ENCODE results near the gene UBE2QL1.

UBE2QL1 gene

DNA sequence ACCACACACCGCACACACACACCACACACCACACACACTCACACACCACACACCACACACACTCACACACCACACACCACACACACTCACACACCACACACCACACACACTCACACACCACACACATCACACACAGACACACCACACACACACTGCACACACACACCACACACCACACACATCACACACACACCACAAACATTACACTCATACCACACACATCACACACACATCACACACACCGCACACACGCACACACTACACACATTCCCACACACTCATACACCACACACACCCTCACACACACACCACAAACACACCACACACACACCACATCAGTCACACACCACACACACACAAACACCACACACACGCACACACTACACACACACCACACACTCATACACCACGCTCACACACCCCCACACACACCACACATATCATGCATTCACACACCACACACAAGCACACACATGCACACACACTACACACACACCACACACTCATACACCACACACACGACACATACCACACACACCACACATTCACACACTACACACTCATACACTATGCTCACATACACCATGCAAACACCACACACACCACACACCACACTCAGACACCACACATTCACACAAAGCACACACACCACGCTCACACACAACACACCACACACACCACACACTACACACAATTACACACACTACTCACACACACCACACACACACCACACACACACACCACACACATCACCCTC, 1.1 kb upstream of the UBE2QL1 start:
- no peaks in the 10 kb centered on the region for H3K36me3 ChIP-seq (ENCODE audit: control insufficient read depth, insufficient read depth, low read length, severe bottlenecking)
- H3K4me1 ChIP-seq (ENCODE audit: control insufficient read depth, insufficient read depth, low read length), result no peaks in the 10 kb centered on the region
- no peak for DNase-seq (ENCODE audit: low read depth)
- no peak overlapping the region for H3K9ac ChIP-seq (ENCODE audit: low read length)
- no peak overlapping the region for H3K4me3 ChIP-seq (ENCODE audit: low read length)
- H3K9me3 ChIP-seq (ENCODE audit: control insufficient read depth, low read length), result peaks cover 12% of the 10 kb centered on the region
- H3K27me3 ChIP-seq (replicated peaks; ENCODE audit: control insufficient read depth, insufficient read depth, low read length), result peaks cover 32% of the 10 kb centered on the region

DNA sequence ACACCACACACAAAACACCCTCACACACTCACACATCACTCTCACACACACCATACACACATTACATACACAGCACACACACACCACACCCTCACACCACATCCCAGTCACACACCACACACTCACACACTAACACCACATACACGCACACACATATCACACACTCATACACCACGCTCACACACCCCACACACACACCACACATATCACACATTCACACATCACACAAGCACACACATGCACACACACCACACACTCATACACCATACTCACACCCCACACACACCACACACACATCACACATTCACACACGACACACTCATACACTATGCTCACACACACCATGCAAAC, 543 bp upstream of the UBE2QL1 start:
- no peak overlapping the region for H3K4me3 ChIP-seq (ENCODE audit: low read length)
- no peaks in the 10 kb centered on the region for H3K36me3 ChIP-seq (ENCODE audit: control insufficient read depth, insufficient read depth, low read length, severe bottlenecking)
- peaks cover 37% of the 10 kb centered on the region for H3K27me3 ChIP-seq (replicated peaks; ENCODE audit: control insufficient read depth, insufficient read depth, low read length)

DNA sequence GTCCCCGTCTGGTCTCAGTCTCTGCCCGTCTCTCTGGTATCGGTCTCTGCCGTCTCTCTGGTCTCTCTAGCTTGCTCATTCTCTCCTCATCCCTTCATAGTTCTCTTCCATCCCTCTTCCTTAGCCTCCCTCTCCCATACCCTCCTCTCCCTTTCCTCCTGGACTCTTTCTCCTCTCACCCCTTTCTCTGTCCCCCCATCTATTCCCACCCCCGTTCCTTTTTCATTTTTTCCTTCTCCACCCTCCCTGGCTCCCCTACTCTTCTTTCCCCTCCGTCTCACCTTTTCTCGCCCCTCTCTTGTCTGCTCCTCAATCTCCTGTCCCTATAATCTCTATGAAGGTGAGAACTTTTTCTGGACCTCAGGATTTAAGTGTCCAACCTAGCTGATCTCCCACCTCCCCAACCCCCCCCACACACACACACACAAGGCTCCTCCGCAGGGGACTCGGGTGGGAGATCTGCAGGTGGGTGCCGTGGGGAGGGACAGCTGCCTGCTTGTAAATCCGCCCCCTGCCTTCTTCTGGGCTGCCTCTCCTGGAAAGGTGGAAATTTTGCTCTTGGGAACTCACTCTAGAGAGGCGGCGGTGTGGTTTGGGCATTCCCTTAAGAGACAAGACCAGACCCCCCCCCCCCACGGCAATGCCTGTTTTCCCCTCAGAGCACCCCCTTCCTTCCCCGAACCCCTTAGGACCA, 953 bp downstream of the UBE2QL1 start:
- no peaks in the 10 kb centered on the region for H3K36me3 ChIP-seq (ENCODE audit: control insufficient read depth, insufficient read depth, low read length, severe bottlenecking)
- H3K4me3 ChIP-seq (ENCODE audit: low read length), result no peak overlapping the region

More for the DNA sequence above, 543 bp upstream of the UBE2QL1 start:
- Histone ChIP-seq H3K4me1 (ENCODE audit: control insufficient read depth, insufficient read depth, low read length) (no peaks in the 10 kb centered on the region), H3K9ac (ENCODE audit: low read length) (no peak overlapping the region), H3K9me3 (ENCODE audit: control insufficient read depth, low read length) (peaks cover 12% of the 10 kb centered on the region)
- DNase-seq (ENCODE audit: low read depth), result no peak

DNA sequence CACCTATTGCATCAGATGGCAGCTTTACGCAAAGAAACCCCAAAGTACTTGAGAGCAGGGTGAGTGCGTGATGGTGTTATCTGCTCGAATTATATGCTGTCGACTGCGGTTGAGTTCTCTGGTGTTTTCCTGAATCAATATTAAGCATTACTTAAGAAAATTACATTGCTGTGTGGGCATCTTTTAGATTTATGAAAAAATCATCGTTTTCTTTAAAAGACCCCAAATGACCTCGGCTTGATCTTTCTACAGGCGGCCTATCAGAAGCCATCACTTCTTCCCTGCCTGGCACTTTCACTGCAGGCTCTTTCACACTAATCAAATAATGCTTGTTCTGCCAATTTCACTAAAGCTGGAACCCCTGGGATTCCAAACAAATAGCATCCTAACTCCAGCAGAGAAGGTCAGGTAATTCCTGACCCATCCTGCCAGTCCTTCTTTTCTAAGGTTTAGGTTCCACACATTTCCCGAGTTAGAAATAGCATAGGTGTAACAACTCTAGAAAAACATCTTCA, 1.7 kb downstream of the UBE2QL1 start:
- Histone ChIP-seq H3K9ac (ENCODE audit: low read length) (no peak overlapping the region), H3K36me3 (ENCODE audit: control insufficient read depth, insufficient read depth, low read length, severe bottlenecking) (no peaks in the 10 kb centered on the region), H3K4me3 (ENCODE audit: low read length) (no peak overlapping the region), H3K27me3 (replicated peaks; ENCODE audit: control insufficient read depth, insufficient read depth, low read length) (peaks cover 57% of the 10 kb centered on the region), H3K4me1 (ENCODE audit: control insufficient read depth, insufficient read depth, low read length) (no peaks in the 10 kb centered on the region), H3K9me3 (ENCODE audit: control insufficient read depth, low read length) (no peaks in the 10 kb centered on the region)
- no peak for DNase-seq (ENCODE audit: low read depth)

More for the DNA sequence above, 953 bp downstream of the UBE2QL1 start:
- DNase-seq (ENCODE audit: low read depth), result no peak
- no peak overlapping the region for H3K9ac ChIP-seq (ENCODE audit: low read length)
- no peaks in the 10 kb centered on the region for H3K4me1 ChIP-seq (ENCODE audit: control insufficient read depth, insufficient read depth, low read length)
- peaks cover 50% of the 10 kb centered on the region for H3K27me3 ChIP-seq (replicated peaks; ENCODE audit: control insufficient read depth, insufficient read depth, low read length)
- H3K9me3 ChIP-seq (ENCODE audit: control insufficient read depth, low read length), result peaks cover under 1% of the 10 kb centered on the region

DNA sequence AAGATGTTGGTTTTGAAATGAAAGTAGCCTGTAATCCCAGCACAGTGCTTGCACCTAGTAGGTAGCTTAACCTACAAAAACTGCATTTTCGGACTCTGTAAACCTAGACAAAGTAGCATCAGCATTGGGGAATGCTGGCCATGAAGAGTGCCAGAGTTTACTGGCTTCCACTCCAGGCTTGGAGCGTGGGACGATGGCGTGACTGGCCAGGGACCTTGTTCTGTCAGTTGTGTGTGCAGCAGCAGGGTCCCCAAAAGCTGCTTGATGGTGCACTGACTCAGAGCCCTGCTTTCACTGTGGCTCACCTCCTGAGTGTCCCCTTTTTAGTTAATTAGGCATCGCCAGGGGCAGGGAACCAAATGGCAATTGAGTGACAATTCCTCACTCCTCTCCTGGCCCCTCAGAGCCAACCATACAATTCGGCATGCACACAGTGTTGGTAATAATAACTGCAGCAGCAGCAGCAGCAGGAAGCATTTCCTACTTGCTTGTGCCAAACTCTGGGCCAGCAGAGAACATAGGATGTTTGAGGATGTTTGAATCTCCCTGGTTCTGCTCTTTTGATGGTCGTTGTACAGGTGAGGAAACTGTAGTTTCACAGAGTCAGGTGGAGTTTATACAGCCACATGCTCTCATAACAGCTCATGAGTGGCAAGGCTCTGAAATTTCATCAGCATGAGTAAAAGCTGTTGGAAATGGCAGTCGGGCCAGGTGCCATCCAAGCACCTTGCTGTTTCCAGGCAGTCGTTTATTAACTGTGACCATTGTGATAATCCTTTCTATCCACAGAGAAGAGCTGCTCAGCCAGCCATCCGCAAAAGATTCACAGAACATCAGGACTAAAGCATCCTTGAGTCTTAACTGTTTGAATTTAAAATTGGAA, 4.2 kb downstream of the UBE2QL1 start:
- DNase-seq (ENCODE audit: low read depth), result no peak
- Histone ChIP-seq H3K27me3 (replicated peaks; ENCODE audit: control insufficient read depth, insufficient read depth, low read length) (peaks cover 77% of the 10 kb centered on the region), H3K4me1 (ENCODE audit: control insufficient read depth, insufficient read depth, low read length) (no peaks in the 10 kb centered on the region), H3K4me3 (ENCODE audit: low read length) (no peak overlapping the region), H3K36me3 (ENCODE audit: control insufficient read depth, insufficient read depth, low read length, severe bottlenecking) (no peaks in the 10 kb centered on the region), H3K9ac (ENCODE audit: low read length) (no peak overlapping the region), H3K9me3 (ENCODE audit: control insufficient read depth, low read length) (peaks cover 5% of the 10 kb centered on the region)

DNA sequence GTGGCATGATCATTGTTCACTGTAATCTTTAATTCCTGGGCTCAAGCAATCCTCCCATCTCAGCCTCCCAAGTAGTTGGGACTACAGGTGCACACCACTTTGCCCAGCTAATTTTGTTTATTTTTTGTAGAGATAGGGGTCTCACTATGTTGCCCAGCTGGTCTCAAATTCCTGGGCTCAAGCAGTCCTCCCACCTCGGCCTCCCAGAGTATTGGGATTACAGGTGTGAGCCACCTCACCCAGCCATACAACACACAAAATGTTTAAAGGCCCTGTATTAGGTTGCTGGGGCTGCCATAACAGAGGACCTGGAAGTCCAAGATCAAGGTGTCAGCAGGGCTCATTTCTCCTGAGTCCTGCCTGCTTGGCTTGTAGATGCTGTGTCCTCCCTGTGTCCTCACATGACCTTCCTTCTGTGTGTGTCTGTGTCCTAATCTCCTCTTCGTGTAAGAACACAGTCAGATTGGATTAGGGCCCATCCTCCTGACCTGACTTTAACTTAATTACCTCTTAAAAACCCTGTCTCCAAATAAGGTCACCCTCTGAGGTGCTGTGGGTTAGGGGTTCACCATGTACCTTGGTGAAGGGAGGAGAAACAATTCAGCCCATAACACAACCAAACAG, 5.4 kb downstream of the UBE2QL1 start:
- Histone ChIP-seq H3K4me1 (ENCODE audit: control insufficient read depth, insufficient read depth, low read length) (no peaks in the 10 kb centered on the region), H3K9ac (ENCODE audit: low read length) (no peak overlapping the region), H3K9me3 (ENCODE audit: control insufficient read depth, low read length) (peaks cover 16% of the 10 kb centered on the region), H3K27me3 (replicated peaks; ENCODE audit: control insufficient read depth, insufficient read depth, low read length) (peaks cover 77% of the 10 kb centered on the region), H3K36me3 (ENCODE audit: control insufficient read depth, insufficient read depth, low read length, severe bottlenecking) (no peaks in the 10 kb centered on the region), H3K4me3 (ENCODE audit: low read length) (no peak overlapping the region)
- DNase-seq (ENCODE audit: low read depth), result no peak

DNA sequence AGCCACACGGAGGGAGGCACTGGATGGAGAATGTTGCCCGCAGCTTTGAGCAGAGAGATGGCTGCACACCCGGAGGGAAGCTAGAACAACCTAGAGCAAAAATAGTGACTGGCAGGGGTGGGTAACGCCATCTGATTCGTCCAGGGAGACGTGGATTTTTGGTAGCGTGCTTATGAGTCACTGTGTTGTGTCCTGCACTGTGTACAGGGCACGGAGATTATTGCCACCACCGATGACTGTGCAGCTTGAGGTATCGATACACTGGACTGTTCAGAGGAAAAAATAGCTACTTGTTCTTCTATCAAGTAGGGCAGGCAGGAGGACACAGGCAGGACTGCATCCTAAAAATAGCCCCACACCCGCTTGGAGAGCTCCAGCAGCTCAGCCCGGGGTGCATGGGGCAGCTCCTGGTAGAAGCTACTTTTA, 6.0 kb downstream of the UBE2QL1 start:
- no peaks in the 10 kb centered on the region for H3K4me1 ChIP-seq (ENCODE audit: control insufficient read depth, insufficient read depth, low read length)
- peaks cover 73% of the 10 kb centered on the region for H3K27me3 ChIP-seq (replicated peaks; ENCODE audit: control insufficient read depth, insufficient read depth, low read length)
- H3K9me3 ChIP-seq (ENCODE audit: control insufficient read depth, low read length), result peaks cover 21% of the 10 kb centered on the region
- H3K9ac ChIP-seq (ENCODE audit: low read length), result no peak overlapping the region
- H3K36me3 ChIP-seq (ENCODE audit: control insufficient read depth, insufficient read depth, low read length, severe bottlenecking), result no peaks in the 10 kb centered on the region
- H3K4me3 ChIP-seq (ENCODE audit: low read length), result no peak overlapping the region
- no peak for DNase-seq (ENCODE audit: low read depth)

DNA sequence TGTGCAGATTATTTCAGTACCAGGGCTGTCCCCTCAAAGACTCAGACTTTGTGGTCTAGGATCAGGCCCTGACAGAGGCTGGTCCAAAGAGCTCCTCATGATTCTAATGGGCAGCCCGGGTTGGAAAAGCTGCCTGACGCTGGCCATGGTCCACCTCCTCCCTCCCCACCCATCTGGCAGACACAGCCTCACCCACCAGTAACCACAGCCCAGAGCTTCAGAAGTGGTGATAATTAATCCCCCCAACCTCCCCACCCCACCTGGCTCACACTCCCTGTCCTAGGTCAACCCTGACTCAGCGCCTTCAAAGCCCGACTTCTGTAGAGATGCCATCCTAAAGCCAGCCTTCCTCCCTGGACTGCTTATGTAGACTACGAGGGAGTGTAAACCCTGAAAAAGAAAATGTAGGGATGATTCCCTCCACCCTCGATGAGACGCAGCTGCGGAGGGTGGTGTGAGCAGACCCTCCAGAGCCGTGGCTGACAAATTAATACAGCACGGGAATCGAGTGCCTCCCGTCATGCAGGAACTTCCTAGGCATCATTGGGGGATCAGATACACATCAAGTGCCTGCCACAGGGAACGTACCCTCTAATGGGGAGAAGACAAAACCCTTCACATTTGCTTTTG, 7.0 kb downstream of the UBE2QL1 start:
- H3K4me3 ChIP-seq (ENCODE audit: low read length), result no peak overlapping the region
- peaks cover 30% of the 10 kb centered on the region for H3K9me3 ChIP-seq (ENCODE audit: control insufficient read depth, low read length)
- no peak for DNase-seq (ENCODE audit: low read depth)
- no peaks in the 10 kb centered on the region for H3K36me3 ChIP-seq (ENCODE audit: control insufficient read depth, insufficient read depth, low read length, severe bottlenecking)
- H3K9ac ChIP-seq (ENCODE audit: low read length), result no peak overlapping the region
- H3K27me3 ChIP-seq (replicated peaks; ENCODE audit: control insufficient read depth, insufficient read depth, low read length), result peaks cover 72% of the 10 kb centered on the region
- no peaks in the 10 kb centered on the region for H3K4me1 ChIP-seq (ENCODE audit: control insufficient read depth, insufficient read depth, low read length)

DNA sequence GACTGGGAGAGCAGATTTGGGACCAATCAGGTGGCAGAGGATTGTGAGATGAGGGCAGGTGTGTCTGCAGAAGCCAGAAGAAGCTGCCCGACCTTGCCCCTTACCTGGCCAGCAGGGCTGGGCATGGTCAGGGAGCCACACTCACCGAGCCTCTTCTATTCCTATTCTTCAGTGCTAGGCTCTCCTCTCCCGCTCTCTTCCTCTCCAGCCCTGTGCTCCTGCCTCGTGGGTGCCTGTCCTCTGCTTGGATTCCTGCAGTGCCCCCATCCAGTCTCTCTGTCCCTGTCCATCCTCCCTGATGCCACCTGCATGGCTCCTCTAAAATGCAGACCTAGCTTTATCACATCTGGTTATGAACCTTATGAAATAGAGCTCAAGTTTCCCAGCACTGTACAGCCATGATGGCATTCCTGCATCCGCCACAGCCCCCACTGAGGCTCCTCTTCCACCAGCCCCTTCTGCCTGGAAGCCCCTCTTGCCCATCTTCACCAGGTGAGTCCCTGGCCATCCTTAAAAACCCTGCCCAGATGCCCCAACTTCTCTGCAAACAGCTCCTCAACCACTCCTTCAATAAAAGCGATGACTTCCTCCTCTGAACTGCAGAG, 8.2 kb downstream of the UBE2QL1 start:
- Histone ChIP-seq H3K4me1 (ENCODE audit: control insufficient read depth, insufficient read depth, low read length) (no peaks in the 10 kb centered on the region), H3K36me3 (ENCODE audit: control insufficient read depth, insufficient read depth, low read length, severe bottlenecking) (no peaks in the 10 kb centered on the region), H3K27me3 (replicated peaks; ENCODE audit: control insufficient read depth, insufficient read depth, low read length) (peaks cover 61% of the 10 kb centered on the region), H3K4me3 (ENCODE audit: low read length) (no peak overlapping the region), H3K9ac (ENCODE audit: low read length) (no peak overlapping the region), H3K9me3 (ENCODE audit: control insufficient read depth, low read length) (peaks cover 33% of the 10 kb centered on the region)
- no peak for DNase-seq (ENCODE audit: low read depth)

DNA sequence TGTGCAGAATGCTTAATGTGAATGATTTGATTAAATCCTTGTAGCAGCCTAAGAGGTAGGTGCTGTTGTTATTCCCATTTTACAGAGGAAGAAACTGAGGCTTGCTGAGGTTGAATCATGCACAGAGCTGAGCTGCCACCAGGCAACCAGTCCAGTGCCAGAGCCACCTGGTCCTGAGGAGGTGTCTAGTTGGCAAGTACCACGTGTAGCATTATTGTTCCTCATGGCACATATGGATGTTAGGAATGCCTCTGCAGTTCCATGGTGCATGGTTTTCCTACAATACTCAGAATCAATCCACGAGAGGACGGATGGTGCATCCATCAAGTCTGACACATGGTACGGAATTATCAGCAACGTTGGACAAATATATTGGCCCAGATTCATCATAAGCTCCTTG, 8.9 kb downstream of the UBE2QL1 start:
- Histone ChIP-seq H3K4me1 (ENCODE audit: control insufficient read depth, insufficient read depth, low read length) (no peaks in the 10 kb centered on the region), H3K9me3 (ENCODE audit: control insufficient read depth, low read length) (peaks cover 33% of the 10 kb centered on the region), H3K9ac (ENCODE audit: low read length) (no peak overlapping the region), H3K36me3 (ENCODE audit: control insufficient read depth, insufficient read depth, low read length, severe bottlenecking) (no peaks in the 10 kb centered on the region), H3K27me3 (replicated peaks; ENCODE audit: control insufficient read depth, insufficient read depth, low read length) (peaks cover 53% of the 10 kb centered on the region), H3K4me3 (ENCODE audit: low read length) (no peak overlapping the region)
- DNase-seq (ENCODE audit: low read depth), result no peak

Data from adipocyte (in vitro differentiated cells).